Measurements from ENCODE around the gene SSBP3. TPM values are rescaled to one million over a fixed set of nuclear protein-coding genes. Genes with fewer than 3 reads are reported as not detected.

Gene SSBP3
- polyA plus RNA-seq, 4 donors: 110 to 130 (median 123) TPM

- no peak for DNase-seq (ENCODE audit: low read depth in 4 of 4, low spot score in 2 of 4)
Observed at GRCh38 chr1:54413295-54413694, 7.1 kb upstream of the SSBP3 start.

- DNase-seq (ENCODE audit: low read depth in 4 of 4, low spot score in 2 of 4): no peak
Observed at GRCh38 chr1:54410359-54410758, 4.2 kb upstream of the SSBP3 start.

DNA sequence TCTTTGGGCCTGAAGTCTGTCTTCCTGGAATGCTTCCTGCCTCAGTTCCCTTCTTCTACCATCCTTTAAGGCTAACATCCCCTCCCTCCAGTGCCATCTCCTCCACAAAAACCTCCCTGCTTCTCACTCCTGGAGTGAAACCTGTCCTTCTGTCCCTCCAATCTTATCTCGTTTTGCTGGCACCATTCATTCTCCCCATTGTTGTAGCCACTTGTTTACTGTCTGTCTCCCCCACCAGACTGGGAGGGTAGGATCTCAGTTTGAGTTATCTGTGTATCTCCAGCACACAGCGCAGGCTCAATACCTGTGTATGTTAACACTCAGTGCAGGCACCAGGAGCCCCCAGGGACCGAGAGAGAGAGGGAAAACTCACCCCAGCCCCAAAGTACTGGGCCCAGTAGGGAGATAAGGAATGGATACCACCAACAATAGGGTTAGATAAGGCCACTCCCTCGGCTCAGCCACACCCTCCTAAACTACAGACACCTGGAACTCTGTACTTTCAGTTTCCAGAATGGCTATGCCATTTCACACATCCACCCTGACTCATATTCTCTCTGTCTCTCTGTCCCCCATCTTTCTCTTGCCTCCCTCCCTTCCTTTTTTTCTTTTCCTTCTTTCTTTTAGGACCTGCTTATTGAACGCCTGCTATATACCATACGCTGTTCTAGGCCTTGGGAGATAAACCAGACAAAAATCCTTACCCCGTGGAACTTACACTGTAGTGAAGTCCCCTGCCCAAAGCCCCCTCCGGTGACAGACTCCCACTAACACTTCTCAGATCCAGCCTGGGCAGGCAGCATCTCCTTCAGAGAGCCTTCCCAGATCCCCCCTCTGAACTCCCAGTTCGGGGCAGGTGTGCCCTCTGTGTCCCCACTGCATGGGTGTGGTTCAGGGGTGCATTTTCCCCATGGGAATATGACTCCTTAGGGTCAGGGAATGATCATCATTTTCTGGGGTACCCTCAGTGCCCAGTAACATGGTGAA is 3.3 kb upstream of the SSBP3 start:
- DNase-seq (ENCODE audit: low read depth in 4 of 4, low spot score in 2 of 4): no peak

GRCh38 chr1:54408147-54409066 is 2.2 kb upstream of the SSBP3 start:
- no peak for DNase-seq (ENCODE audit: low read depth in 4 of 4, low spot score in 2 of 4)

DNA sequence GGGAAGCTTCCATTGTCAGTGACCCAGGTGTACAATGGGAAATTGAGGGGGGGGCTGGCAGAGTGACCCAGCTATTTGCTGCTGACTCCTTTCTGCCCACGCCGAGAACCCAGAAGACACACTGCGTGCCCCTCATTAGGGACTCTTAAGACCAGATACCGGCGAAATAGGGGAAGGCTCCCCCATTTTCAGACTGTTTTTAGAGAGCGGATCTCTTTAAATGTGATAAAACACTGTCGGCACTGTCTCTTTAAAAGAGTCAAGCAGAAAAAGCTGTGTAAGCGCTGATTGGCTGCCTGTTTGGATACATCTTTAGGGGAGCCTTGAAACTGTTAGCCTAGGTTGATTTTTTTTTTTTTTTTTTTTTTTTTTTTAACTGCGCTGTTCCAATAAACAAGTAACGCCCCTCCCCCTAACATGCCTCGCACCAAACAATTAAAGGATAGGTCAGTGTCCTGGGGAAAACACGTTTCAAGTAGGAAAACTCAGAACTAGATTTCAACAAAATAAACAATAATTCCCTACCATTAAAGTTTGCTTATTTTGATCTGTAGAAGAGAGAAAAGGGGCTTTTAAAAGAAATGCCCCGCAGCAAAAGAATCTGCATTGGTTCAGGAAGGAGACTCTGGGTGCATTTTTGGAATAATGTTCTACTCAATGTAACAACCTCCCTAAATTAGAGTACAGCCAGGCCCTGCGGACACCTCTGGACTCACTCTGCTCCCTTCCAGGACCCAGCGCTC is 1.4 kb upstream of the SSBP3 start:
- peak; percentile 73 to 90 (median 86) for DNase-seq (ENCODE audit: low read depth in 4 of 4, low spot score in 2 of 4)

DNA sequence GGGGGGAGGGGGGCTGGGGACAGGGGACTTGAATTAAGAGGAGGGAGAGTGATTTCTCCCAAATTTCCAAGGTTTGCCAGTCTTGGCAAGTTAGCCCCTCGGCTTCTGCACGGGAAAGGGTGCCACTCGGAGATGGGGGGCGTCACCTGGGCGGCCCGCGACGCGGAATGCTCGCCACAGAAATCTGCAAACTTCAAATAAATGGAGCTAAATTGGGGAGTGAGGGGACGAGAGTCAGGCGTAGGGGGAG is 885 bp upstream of the SSBP3 start:
- DNase-seq (ENCODE audit: low read depth in 4 of 4, low spot score in 2 of 4): no peak

DNA sequence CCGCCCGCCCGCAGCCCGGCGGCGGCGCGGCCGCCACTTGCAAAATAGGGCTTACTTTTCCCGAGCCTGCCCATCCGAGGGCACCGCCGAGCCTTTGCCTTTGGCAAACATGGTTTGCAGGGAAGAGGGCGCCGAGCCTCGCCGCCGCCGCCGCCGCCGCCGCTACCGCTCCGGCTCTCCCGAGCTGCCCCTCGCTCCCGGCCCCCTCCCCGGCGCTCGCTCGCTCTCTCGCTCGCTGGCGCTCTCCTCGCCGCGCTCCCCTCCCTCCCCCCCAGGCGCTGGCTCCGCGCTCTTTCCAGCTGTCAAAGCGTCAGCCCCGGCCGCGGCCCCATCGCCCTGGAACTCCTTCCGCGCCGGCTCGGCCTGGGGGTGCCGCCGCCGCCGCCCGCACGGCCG is 298 bp downstream of the SSBP3 start:
- DNase-seq (ENCODE audit: low read depth in 4 of 4, low spot score in 2 of 4): no peak

DNA sequence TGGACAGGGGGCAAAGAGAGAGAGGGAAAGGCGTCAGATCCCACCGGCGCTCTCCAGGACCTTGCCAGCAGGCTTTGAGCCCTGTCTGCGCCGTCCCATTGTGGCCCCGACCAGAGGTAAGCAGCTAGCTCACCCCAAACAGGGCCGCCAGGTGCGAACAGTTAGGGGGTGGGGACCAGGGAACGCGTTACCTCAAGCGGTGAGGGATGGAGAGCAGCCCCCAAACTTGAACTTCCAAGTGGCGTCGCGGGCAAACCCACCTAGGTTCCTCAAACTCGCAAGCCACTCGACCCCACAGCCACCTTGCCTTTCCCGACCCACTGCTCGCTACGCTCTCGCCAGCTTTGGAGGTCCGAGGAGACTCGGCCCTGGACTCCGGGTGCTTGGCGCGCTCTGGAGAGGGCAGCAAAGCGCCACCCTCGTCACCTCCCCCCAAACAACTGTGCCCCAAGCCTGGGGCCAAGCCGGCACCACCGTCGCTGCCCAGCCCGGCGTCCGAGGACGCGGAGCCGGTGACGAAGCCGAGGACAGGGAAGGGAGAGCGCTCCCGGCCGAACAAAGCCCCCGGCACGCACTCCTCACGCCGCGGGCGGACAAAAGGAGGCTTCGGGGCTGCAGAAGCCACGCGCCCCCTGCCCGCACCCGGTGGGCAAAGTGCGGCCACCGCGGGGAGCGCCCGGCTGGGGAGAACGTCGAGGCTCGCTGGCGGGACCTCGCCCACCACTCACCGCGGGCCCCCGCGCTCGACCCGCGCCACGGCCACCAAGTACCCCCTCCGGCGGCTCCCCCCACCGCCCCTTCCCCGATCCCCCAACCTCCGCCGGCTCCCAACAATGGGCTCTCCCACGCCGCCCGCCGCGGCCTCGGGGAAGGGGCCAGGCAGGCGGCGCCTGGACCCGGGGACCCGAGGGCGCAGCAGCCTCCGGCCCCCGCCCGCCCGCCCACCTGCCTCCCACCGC is 976 bp downstream of the SSBP3 start:
- DNase-seq (ENCODE audit: low read depth in 4 of 4, low spot score in 2 of 4): no peak

- no peak for DNase-seq (ENCODE audit: low read depth in 4 of 4, low spot score in 2 of 4)
Observed at GRCh38 chr1:54404263-54404662, 1.9 kb downstream of the SSBP3 start.

DNA sequence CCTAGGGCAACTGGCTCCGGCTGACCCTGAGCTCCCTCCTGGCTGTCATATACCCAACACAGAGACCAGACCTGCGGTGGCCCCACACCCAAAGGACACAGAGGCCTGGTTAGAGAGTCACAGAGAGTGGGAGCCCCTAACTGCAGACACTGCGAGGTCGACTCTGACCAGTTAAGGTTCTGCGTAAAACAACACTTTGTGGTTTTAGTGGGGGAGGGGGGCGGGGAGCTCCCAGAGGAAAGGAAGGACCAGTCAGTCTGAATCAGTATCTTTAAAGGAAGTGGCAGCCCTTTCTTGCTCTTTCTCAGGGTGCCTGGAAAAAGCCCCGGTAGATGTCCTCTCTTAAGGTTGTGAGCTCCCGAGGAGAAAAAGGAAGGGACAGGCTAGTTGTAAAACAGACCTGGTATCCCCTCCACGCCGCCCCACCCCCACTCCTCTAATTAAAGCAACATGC is 2.4 kb downstream of the SSBP3 start:
- no peak for DNase-seq (ENCODE audit: low read depth in 4 of 4, low spot score in 2 of 4)

DNA sequence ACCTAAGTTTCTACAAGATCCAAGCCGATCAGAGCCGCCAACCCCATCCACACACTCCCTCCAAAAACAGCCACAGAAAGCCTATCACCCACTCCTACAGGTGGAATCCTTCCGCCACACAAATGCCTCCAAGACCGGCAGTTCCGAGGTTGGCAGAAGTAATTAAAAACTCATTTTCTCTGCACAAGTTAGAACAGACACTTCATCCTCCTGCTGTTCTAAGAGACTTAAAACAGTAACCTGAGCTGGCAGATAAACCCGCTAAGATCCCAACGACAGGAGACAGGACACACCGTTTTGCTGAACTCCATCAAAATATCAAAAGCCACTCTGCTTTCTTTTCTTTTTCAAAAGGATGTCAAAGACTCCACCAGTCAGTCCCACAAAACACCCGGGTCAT is 2.8 kb downstream of the SSBP3 start:
- DNase-seq (ENCODE audit: low read depth in 4 of 4, low spot score in 2 of 4): no peak

DNA sequence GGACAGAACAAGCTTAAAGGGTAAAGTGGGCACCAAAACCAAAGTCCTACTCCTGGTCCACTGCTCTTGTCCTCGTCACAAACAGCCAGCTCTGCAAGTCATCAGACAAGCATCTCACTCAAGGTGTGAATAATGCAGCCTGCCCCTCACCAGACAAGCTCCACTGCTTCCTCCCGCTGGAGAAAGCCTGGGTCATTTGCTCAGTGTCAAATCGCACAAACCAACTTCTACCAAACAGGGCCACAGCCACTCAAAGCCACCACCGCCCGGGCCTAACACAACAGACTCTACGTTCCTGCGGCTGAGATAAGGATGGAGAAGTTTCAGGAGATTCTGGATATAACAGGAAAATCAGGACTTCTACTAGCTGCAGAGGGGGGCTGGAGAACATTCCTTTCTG is 3.3 kb downstream of the SSBP3 start:
- DNase-seq (ENCODE audit: low read depth in 4 of 4, low spot score in 2 of 4): no peak

GRCh38 chr1:54401799-54402198 is 4.4 kb downstream of the SSBP3 start:
- no peak for DNase-seq (ENCODE audit: low read depth in 4 of 4, low spot score in 2 of 4)

DNA sequence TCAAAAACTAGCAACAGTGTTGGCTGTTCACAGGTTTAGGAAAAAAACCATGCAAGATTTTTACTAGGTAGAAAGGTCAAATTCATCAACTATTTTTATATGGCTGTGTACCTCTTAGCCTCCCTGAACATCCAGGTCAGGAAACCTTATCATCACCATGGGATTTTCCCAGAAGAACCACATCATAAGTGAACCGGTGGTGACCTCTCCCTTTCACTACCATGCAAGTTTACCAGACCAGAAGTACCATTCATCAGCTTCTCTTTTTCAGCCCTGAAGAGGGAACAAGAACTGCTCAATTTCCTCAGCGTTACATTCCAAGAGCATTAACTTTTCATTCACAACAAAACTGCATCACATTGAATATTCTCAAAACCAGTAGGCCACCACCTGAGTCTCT is 5.9 kb downstream of the SSBP3 start:
- no peak for DNase-seq (ENCODE audit: low read depth in 4 of 4, low spot score in 2 of 4)

DNA sequence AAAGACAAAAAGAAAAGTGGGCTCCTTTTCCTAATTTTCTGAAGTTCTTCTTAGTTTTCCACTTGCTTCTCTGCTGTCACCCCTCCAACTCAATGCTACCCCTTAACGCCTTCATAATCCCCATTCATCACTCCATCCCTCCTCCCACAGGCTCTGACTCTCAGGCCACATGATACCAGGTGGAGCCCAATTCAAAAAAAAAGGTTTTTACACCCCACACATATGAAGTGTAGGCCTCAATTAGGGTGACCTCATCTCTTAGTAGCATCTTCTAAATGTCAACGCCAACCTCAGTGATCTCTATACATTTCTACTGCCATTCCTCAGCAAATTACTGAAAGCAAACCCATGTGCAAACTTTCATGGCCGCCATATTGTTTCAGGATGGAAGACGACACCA is 6.4 kb downstream of the SSBP3 start:
- DNase-seq (ENCODE audit: low read depth in 4 of 4, low spot score in 2 of 4): no peak

DNA sequence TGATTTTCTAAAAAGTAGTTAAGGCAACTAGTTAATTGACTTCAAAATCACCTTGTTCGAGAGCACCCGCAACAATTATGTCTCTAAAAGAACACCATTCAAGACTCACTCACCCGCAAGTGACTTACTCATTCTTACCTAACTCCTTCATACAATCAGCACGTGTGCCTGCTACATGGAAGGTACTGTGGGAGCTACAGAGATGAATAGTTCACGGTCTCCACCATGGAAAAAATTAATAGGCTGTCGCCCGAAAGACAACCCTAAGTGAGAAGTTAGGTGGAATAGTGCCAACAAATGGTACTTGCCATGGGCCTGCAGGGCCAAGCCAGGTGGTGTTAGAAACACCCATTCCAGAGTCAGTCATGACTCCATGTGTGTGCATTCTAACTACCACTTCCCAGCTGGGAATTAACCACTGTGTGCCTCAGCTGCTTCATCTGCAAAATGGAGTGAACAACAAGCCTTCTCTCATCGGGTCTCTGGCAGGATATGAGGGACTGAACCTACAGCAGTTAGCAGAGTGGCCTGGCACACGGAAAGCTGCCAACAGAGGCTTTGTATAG is 7.1 kb downstream of the SSBP3 start:
- no peak for DNase-seq (ENCODE audit: low read depth in 4 of 4, low spot score in 2 of 4)

GRCh38 chr1:54397980-54398379 is 8.2 kb downstream of the SSBP3 start:
- no peak for DNase-seq (ENCODE audit: low read depth in 4 of 4, low spot score in 2 of 4)

DNA sequence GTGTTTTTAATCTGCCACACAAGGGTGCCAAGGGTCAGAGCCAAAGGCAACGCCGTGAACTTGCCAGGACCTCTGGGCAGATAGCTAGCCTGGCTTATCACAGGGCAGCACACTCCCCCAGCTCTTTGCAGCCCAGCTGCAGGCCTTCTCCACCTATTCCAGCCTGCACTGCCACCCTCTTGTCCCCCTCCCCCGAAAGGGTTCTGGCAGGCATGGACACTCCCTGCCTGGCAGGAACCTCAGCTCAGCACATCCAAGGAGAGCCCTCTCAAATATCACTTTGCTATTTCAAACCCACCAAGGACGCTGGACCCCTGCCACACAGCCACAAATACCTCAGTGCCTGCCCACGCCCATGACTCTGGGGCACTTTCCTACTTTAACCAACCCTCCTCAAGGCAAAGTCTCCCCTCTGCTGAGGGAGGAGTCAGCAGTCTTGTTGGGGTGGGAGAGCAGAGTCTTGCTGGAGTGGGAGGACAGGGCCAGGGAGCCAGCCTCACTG is 9.1 kb downstream of the SSBP3 start:
- no peak for DNase-seq (ENCODE audit: low read depth in 4 of 4, low spot score in 2 of 4)

- no peak for DNase-seq (ENCODE audit: low read depth in 4 of 4, low spot score in 2 of 4)
Observed at GRCh38 chr1:54396261-54396933, 9.8 kb downstream of the SSBP3 start.

Data from left renal cortex interstitium (tissue), 4 donors.